ENCODE measurements around the gene CDKN2B.

GRCh38 chr9:21988056-21988990 lies 20.8 kb downstream of the CDKN2B start:
- no peak for TF ChIP-seq CTCF (IDR thresholded peaks at IDR 0.05)
- no peak for TF ChIP-seq EP300 (IDR thresholded peaks at IDR 0.05)
- TF ChIP-seq POLR2A (IDR thresholded peaks at IDR 0.05): no peak

Measured in ovary (tissue), 3 donors.